GM18951 (cell line): ENCODE results near the gene CDKN2D.
A peak's percentile ranks its signal among the peaks of the same experiment; 100 is the strongest.

Experiments
- POLR2A ChIP-seq: IDR thresholded peaks from 4 replicates; pipeline ENCODE4 v1.6.1; 2011; ENCODE audit warnings: mild to moderate bottlenecking; ENCODE audit not compliant: insufficient read length, insufficient read depth; ENCODE audit errors: extremely low read depth
- in situ Hi-C: fragments of 300-500 bp; cut with MboI; formaldehyde crosslinking; loops from one replicate; pipeline ENCODE4 v1.12.0; 2022; ENCODE audit warnings: low sequenced_read_pairs, mixed read lengths, inconsistent platforms; ENCODE audit not compliant: unreplicated experiment

CDKN2D gene

GRCh38 chr19:10568826-10569651 is at the start of gene CDKN2D:
Gene CDKN2D (minus strand): TSS chr19:10568979. CDS start chr19:10568653, 326 bp downstream.
- peak; percentile 51 for TF ChIP-seq POLR2A

GRCh38 chr19:10617409-10618121 is 48.8 kb upstream of the CDKN2D start:
- TF ChIP-seq POLR2A, result no peak
- in situ Hi-C loops, result no loop called here

More at GRCh38 chr19:10568826-10569651, at the start of gene CDKN2D:
- in situ Hi-C loops, result no loop called here

DNA sequence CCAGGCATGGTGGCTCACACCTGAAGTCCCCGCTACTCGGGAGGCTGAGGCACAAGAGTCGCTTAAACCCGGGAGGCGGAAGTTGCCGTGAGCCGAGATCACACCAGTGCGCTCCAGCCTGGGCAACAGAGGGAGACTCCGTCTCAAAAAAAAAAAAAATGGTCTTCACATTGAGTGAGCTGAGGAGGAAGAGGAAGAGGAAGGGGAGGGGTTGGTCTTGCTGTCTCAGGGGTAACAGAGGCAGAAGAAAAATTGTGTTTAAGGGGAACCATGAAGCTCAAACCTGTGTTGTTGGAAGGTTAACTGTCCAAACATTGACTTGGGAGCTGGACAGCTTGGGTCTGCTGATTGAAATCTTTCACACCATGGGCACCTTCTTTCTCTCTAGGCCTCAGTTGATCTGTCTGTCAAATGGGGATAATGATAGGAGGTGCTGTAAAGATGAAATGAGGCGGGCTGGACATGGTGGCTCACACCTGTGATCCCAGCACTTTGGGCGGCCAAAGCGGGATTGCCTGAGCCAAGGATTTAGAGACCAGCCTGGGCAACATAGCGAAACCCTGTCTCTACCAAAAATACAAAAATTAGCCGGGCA is 46.7 kb upstream of the CDKN2D start:
- in situ Hi-C loops, result no loop called here
- TF ChIP-seq POLR2A, result no peak

DNA sequence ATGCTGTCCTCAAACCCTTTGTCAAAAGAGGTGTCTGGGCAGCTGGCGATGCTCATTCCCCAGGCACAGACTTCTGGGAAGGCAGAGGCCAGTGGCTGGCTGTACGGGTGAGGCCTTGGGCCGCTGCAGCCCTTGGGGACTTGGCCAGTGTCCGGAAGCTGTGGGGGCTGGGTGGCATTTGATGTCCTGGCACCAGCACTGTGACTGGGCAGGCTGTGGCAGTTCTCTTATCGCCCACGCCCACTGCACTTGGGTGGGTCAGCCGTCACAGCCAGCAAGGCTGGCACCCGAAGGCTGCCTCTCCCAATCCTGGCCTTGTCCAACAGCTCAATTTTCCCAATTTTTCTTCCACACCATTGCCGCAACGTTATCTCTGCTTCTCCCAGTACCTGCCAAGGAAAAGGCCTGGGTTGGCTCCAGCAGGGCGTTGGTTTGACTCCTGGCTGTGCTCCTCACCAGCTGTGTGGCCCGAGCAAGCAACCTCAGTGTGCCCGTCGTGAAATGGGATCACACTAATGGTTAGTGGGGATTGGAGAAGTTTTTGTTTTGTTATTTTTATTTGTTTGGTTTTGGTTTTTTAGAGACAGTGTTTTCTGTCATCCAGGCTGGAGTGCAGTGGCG is 43.8 kb upstream of the CDKN2D start:
- in situ Hi-C loops, result no loop called here
- TF ChIP-seq POLR2A, result no peak

DNA sequence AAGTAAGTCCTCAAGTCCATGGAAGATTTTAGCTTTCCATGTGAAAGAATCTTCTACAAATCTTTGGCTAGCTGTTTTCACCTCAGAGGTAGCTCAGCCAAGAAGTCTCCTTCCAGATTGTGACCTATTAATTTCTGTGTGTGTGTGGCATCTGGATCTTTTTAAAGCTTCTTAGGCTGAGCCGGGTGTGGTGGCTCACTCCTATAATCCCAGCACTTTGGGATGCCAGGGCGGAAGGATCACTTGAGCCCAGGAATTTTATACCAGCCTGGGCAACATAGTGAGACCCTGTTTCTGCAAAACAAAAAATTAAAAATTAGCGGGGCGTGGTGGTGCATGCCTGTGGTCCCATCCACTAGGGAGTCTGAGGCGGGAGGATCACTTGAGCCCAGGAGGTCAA is 43.1 kb upstream of the CDKN2D start:
- TF ChIP-seq POLR2A, result no peak
- in situ Hi-C loops, result no loop called here

DNA sequence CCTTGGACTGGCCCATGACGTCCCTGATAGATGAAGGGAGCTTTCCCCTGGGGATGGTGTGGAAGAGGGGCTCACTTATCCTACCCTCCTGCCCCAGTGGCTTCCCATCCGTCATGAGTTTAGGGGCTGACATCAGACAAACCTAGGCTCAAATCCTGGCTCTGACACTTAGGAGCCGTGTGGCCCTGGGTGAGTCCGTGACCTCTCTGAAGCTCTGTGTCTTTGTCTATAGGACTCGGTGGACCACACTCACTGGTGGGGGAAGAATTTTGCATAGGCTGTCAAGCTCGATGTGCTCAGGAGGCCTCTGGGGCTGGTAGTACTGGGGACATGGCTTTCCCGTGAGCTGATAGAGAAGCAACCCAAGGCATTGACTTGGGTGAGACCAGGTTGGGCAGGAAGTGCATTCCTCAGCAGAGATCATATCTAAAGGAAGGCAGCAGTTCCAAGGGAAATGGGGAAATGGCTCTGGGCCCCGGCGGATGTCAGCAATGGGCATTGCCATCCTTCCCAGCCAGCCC is 35.7 kb upstream of the CDKN2D start:
- in situ Hi-C loops, result no loop called here
- TF ChIP-seq POLR2A, result peak; percentile 63

- TF ChIP-seq POLR2A, result no peak
- in situ Hi-C loops, result no loop called here
Observed at GRCh38 chr19:10603873-10604459, 35.2 kb upstream of the CDKN2D start.

DNA sequence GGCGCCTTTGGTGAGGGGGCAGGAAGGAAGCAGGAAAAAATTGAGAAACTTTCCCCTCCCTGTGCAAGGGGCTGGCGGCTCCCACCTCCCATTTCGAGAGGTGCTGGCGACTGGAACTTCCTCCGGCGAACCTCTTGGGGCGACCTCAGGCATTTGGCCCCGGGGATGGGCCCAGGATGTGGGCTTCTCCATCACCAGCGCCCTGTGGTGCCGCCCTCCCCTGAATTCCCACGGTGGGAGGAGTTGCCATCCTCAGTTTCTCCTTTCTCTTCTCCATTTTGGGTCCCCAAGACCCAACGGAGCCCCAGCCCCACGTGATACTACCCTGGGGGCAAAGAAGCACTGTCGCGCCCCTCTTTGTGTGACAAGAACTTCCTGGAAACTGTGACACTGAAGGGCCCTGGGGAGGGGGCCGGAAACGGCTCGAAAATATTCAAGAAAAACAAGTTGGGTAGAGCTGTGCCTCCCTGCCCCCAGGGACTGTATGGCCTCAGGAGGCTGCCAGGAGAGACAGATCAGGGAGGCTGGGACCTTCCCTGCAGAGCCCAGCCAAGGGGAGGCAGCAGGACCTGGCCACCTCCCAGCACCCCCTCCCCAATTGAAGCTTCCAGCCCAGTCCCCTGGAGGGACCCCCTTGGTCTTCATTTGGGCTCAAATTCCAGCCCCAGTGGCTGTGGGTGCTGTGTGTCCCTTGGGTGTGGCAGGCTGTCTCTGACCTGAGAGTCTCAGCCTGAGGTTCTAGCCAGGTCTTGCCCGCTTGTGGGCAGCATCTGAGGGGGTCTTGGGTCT is 34.5 kb upstream of the CDKN2D start:
- in situ Hi-C loops, result no loop called here
- TF ChIP-seq POLR2A, result peak; percentile 52

- in situ Hi-C loops, result no loop called here
- peak; percentile 69 for TF ChIP-seq POLR2A
Observed at GRCh38 chr19:10602330-10603083, 33.7 kb upstream of the CDKN2D start.

DNA sequence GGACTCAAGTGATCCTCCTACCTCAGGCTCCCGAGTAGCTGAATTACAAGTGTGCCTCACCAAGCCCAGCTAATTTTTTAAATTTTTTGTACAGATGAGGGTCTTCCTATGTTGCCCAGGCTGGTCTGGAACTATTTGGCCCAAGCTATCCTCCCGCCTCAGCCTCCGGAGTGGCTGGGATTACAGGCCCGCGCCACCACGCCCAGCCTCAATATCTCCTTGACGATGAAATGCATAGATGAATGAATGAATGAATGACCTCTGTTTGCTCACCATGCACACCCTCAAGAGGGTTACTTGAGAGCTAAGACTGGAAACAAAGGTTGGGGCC is 33.2 kb upstream of the CDKN2D start:
- TF ChIP-seq POLR2A, result no peak
- in situ Hi-C loops, result no loop called here

GRCh38 chr19:10600149-10600548 is 31.4 kb upstream of the CDKN2D start:
- in situ Hi-C loops, result no loop called here
- no peak for TF ChIP-seq POLR2A
